Caco-2 (cell line): ENCODE measurements around the gene ERO1A. TPM values are rescaled to one million over a fixed set of nuclear protein-coding genes. Genes with fewer than 3 reads are reported as not detected.

Experiments
- BruUV-seq: library from RNA; stranded (reverse); fragments of 400-500 nt; replicated peaks from 2 replicates; lab custom pipeline; 2021; lab: Mats Ljungman, UMichigan
- CTCF ChIA-PET: fragments of 300-600 bp; sonication (Branson Sonifier 250); formaldehyde crosslinking; loops from one replicate; lab custom pipeline; 2022; ENCODE audit warnings: antibody characterized with exemption; lab: Charles Lee
- POLR2A ChIA-PET: fragments of 300-600 bp; sonication (Branson Sonifier 250); formaldehyde crosslinking; loops from one replicate; lab custom pipeline; 2022; ENCODE audit warnings: antibody characterized with exemption; lab: Charles Lee
- DNase-seq, 2 experiments: peaks; one replicate each; pipeline versions ENCODE4 v3.0.0 to v3.0.0-alpha.2; 2020 to 2022
- H3K27me3 ChIP-seq: replicated peaks from 2 replicates; pipeline ENCODE4 v1.6.0; 2011; ENCODE audit warnings: low read length; ENCODE audit not compliant: control insufficient read depth, insufficient read depth
- H3K36me3 ChIP-seq: 2 replicates; pipeline ENCODE4 v1.5.1; 2011; ENCODE audit warnings: low read length; ENCODE audit not compliant: control insufficient read depth, insufficient read depth
- H3K4me1 ChIP-seq: fragments of 250-450 bp; sonication (Bioruptor Pico); 2 replicates; pipeline ENCODE4 v1.5.1; 2020; ENCODE audit warnings: mild to moderate bottlenecking
- H3K4me3 ChIP-seq: 2 replicates; pipeline ENCODE4 v1.5.1; 2011; ENCODE audit warnings: low read depth, mild to moderate bottlenecking, control low read depth, low read length
- H3K9me3 ChIP-seq: fragments of 250-450 bp; sonication (Bioruptor Pico); 2 replicates; pipeline ENCODE4 v1.5.1; 2020; ENCODE audit warnings: mild to moderate bottlenecking, moderate library complexity
- H3K27ac Mint-ChIP-seq: one replicate; pipeline ENCODE4 v1.8.0; 2022; ENCODE audit warnings: mixed read lengths; ENCODE audit not compliant: unreplicated experiment
- H3K27me3 Mint-ChIP-seq: one replicate; pipeline ENCODE4 v1.8.0; 2022; ENCODE audit warnings: mixed read lengths; ENCODE audit not compliant: insufficient read depth, unreplicated experiment
- H3K36me3 Mint-ChIP-seq: one replicate; pipeline ENCODE4 v1.8.0; 2022; ENCODE audit warnings: mild to moderate bottlenecking, mixed read lengths; ENCODE audit not compliant: insufficient read depth, unreplicated experiment
- H3K4me1 Mint-ChIP-seq: one replicate; pipeline ENCODE4 v1.8.0; 2022; ENCODE audit warnings: low read depth, mixed read lengths; ENCODE audit not compliant: unreplicated experiment
- H3K4me3 Mint-ChIP-seq: one replicate; pipeline ENCODE4 v1.8.0; 2022; ENCODE audit warnings: mild to moderate bottlenecking, moderate library complexity, mixed read lengths; ENCODE audit not compliant: unreplicated experiment
- H3K9me3 Mint-ChIP-seq: one replicate; pipeline ENCODE4 v1.8.0; 2022; ENCODE audit warnings: mixed read lengths; ENCODE audit not compliant: unreplicated experiment
- CTCF ChIP-seq, 2 experiments: fragments of 200-600 bp in 1 of 2; IDR thresholded peaks; 1 replicate in 1 of 2; 2 replicates in 1 of 2; pipeline versions ENCODE4 v1.5.1 to v1.8.0; 2011 to 2022; ENCODE audit warnings: antibody characterized with exemption in 1 of 2, control low read depth in 1 of 2, inconsistent platforms in 1 of 2, low read depth in 1 of 2, low read length in 1 of 2, mild to moderate bottlenecking in 1 of 2, moderate library complexity in 1 of 2; ENCODE audit not compliant: insufficient read depth in 1 of 2, severe bottlenecking in 1 of 2, unreplicated experiment in 1 of 2
- intact Hi-C: fragments of 100-400 bp; cut with micrococcal nuclease; formaldehyde crosslinking; loops from one replicate; pipeline ENCODE4 v1.10.0; 2022; ENCODE audit not compliant: unreplicated experiment
- total RNA-seq: library from RNA; stranded (reverse); gene quantifications from 2 replicates; pipeline ENCODE4 v1.2.3, GENCODE V29; 2022

The ERO1A gene
- total RNA-seq, 1 experiment from 2014 or later: 73.6 TPM

GRCh38 chr14:52690983-52691760 is 4.2 kb downstream of the ERO1A start:
- H3K27me3 ChIP-seq: no peaks in the 10 kb centered on the region
- H3K9me3 ChIP-seq: no peaks in the 10 kb centered on the region
- Mint-ChIP-seq H3K27me3 (no peaks in the 10 kb centered on the region), H3K27ac (no peak overlapping the region), H3K4me3 (no peak overlapping the region), H3K4me1 (peaks cover 42% of the 10 kb centered on the region), H3K9me3 (no peaks in the 10 kb centered on the region), H3K36me3 (no peaks in the 10 kb centered on the region)
- ChIA-PET POLR2A (interaction anchor here (0.9 kb wide), 1 partner anchor 16 kb away, joined by 4 read pairs; the partner anchor contains the start of gene PSMC6), CTCF (interaction anchor here (0.6 kb wide), 1 partner anchor 116 kb away, joined by 3 read pairs; no protein-coding TSS in a partner anchor)
- no TSS peak for BruUV-seq
- DNase-seq: no peak
- no peak overlapping the region for H3K4me3 ChIP-seq
- peaks cover 9% of the 10 kb centered on the region; the same call in 1 of the 2 replicates for H3K4me1 ChIP-seq
- intact Hi-C loops: loop anchor here (10.0 kb wide), 1 partner anchor 136 kb away; the partner anchor contains the start of genes GPR137C and TXNDC16
- TF ChIP-seq CTCF (IDR thresholded peaks at IDR 0.05; ENCODE audit: insufficient read depth in 1 of 2, low read depth in 1 of 2, low read length in 1 of 2, severe bottlenecking in 1 of 2, unreplicated experiment in 1 of 2): no peak
- H3K36me3 ChIP-seq: no peaks in the 10 kb centered on the region

- Mint-ChIP-seq H3K27me3 (no peaks in the 10 kb centered on the region), H3K27ac (no peak overlapping the region), H3K36me3 (peaks cover under 1% of the 10 kb centered on the region), H3K4me1 (peaks cover 20% of the 10 kb centered on the region), H3K4me3 (no peak overlapping the region), H3K9me3 (no peaks in the 10 kb centered on the region)
- DNase-seq: no peak
- Histone ChIP-seq H3K9me3 (no peaks in the 10 kb centered on the region), H3K36me3 (no peaks in the 10 kb centered on the region), H3K4me3 (no peak overlapping the region), H3K27me3 (no peaks in the 10 kb centered on the region), H3K4me1 (peaks cover 5% of the 10 kb centered on the region; the same call in 1 of the 2 replicates)
- POLR2A ChIA-PET: interaction anchor here (0.7 kb wide), 1 partner anchor 15 kb away, joined by 3 read pairs; no protein-coding TSS in a partner anchor
- CTCF ChIA-PET: no interaction called here
- no peak for TF ChIP-seq CTCF (IDR thresholded peaks at IDR 0.05; ENCODE audit: insufficient read depth in 1 of 2, low read depth in 1 of 2, low read length in 1 of 2, severe bottlenecking in 1 of 2, unreplicated experiment in 1 of 2)
- intact Hi-C loops: no loop called here
- BruUV-seq: no TSS peak
Observed at GRCh38 chr14:52686176-52686575, 9.2 kb downstream of the ERO1A start.

- ChIA-PET POLR2A (no interaction called here), CTCF (no interaction called here)
- no peak overlapping the region for H3K27ac Mint-ChIP-seq
- no peaks in the 10 kb centered on the region for H3K27me3 ChIP-seq
- intact Hi-C loops: no loop called here
- peaks cover 19% of the 10 kb centered on the region for H3K4me1 Mint-ChIP-seq
- peaks cover 11% of the 10 kb centered on the region for H3K36me3 Mint-ChIP-seq
- no peaks in the 10 kb centered on the region for H3K9me3 Mint-ChIP-seq
- no peaks in the 10 kb centered on the region for H3K36me3 ChIP-seq
- no TSS peak for BruUV-seq
- H3K27me3 Mint-ChIP-seq: no peaks in the 10 kb centered on the region
- TF ChIP-seq CTCF (IDR thresholded peaks at IDR 0.05; ENCODE audit: insufficient read depth in 1 of 2, low read depth in 1 of 2, low read length in 1 of 2, severe bottlenecking in 1 of 2, unreplicated experiment in 1 of 2): no peak
- no peaks in the 10 kb centered on the region for H3K9me3 ChIP-seq
- H3K4me1 ChIP-seq: 0 out of 2 replicates have a peak, but pooled peaks cover 3% of the 10 kb centered on the region
- no peak for DNase-seq
- no peak overlapping the region for H3K4me3 Mint-ChIP-seq
- no peak overlapping the region for H3K4me3 ChIP-seq
Observed at GRCh38 chr14:52683985-52684520, 11.3 kb downstream of the ERO1A start.
